K562 (cell line): ENCODE measurements around the gene PLAAT5. TPM values are rescaled to one million over a fixed set of nuclear protein-coding genes. Genes with fewer than 3 reads are reported as not detected.
A peak's percentile ranks its signal among the peaks of the same experiment; 100 is the strongest.

Source experiments
- CBFB ChIP-seq: sonication (generic); formaldehyde crosslinking; IDR thresholded peaks from 2 replicates; pipeline ENCODE4 v1.4.0; 2020; ENCODE audit warnings: mild to moderate bottlenecking, missing genetic modification reagents
- CCNT2 ChIP-seq: IDR thresholded peaks from 2 replicates; pipeline ENCODE4 v1.6.1; 2011; ENCODE audit warnings: borderline replicate concordance, low read depth, mild to moderate bottlenecking, moderate library complexity, mixed read lengths, low read length; ENCODE audit not compliant: insufficient read length; ENCODE audit errors: extremely low read depth
- DNMT1 ChIP-seq: fragments of 450-650 bp; IDR thresholded peaks from 2 replicates; pipeline ENCODE4 v1.6.1; 2016; ENCODE audit warnings: antibody characterized with exemption, mild to moderate bottlenecking
- FOXA1 ChIP-seq: fragments of 450-650 bp; IDR thresholded peaks from 2 replicates; pipeline ENCODE4 v1.6.1; 2016; ENCODE audit warnings: mild to moderate bottlenecking, borderline replicate concordance
- FOXA3 ChIP-seq, 2 experiments: fragments of 450-650 bp in 1 of 2; sonication (generic) in 1 of 2; formaldehyde crosslinking; IDR thresholded peaks in 1 of 2; conservative IDR thresholded peaks in 1 of 2; 2 replicates each; pipeline versions ENCODE4 v1.4.0 to v1.8.0; 2020 to 2022; ENCODE audit warnings: mild to moderate bottlenecking in 2 of 2, missing genetic modification reagents in 1 of 2
- FOXM1 ChIP-seq, 2 experiments: fragments of 450-650 bp in 1 of 2; sonication (generic) in 1 of 2; formaldehyde crosslinking in 1 of 2; IDR thresholded peaks; 2 replicates each; pipeline versions ENCODE4 v1.6.1 to v1.9.0; 2017 to 2022; ENCODE audit warnings: low read depth in 2 of 2, mild to moderate bottlenecking in 2 of 2, missing genetic modification reagents in 1 of 2, moderate library complexity in 1 of 2
- HMGN3 ChIP-seq: IDR thresholded peaks from 2 replicates; pipeline ENCODE4 v1.6.1; 2011; ENCODE audit warnings: borderline replicate concordance, low read depth, mild to moderate bottlenecking, mixed read lengths, low read length; ENCODE audit not compliant: insufficient read length; ENCODE audit errors: extremely low read depth
- HNRNPLL ChIP-seq: fragments of 200-400 bp; formaldehyde crosslinking; IDR thresholded peaks from 2 replicates; pipeline ENCODE4 v1.6.1; 2017; ENCODE audit warnings: low read length, low read depth, mild to moderate bottlenecking; ENCODE audit not compliant: poor library complexity, severe bottlenecking
- KDM1A ChIP-seq, 2 experiments: fragments of 450-650 bp; IDR thresholded peaks; 2 replicates each; pipeline ENCODE4 v1.6.1; 2016; ENCODE audit warnings: mild to moderate bottlenecking in 2 of 2
- KHSRP ChIP-seq: fragments of 450-650 bp; IDR thresholded peaks from 2 replicates; pipeline ENCODE4 v1.6.1; 2017
- KLF10 ChIP-seq: fragments of 250-450 bp; sonication (Bioruptor Pico); IDR thresholded peaks from 2 replicates; pipeline ENCODE4 v1.6.1; 2021; ENCODE audit warnings: matching md5 sums
- LEF1 ChIP-seq: fragments of 450-650 bp; IDR thresholded peaks from 2 replicates; pipeline ENCODE4 v1.6.1; 2016; ENCODE audit warnings: mild to moderate bottlenecking
- MAZ ChIP-seq, 2 experiments: fragments of 450-650 bp in 1 of 2; sonication (generic) in 1 of 2; formaldehyde crosslinking; IDR thresholded peaks in 1 of 2; conservative IDR thresholded peaks in 1 of 2; 2 replicates each; pipeline versions ENCODE4 v1.4.0 to v1.5.0; 2020; ENCODE audit warnings: mild to moderate bottlenecking in 1 of 2, missing genetic modification reagents in 1 of 2
- RBFOX2 ChIP-seq: fragments of 200-400 bp; formaldehyde crosslinking; IDR thresholded peaks from 2 replicates; pipeline ENCODE4 v1.6.1; 2017; ENCODE audit warnings: low read depth, mild to moderate bottlenecking, low read length, moderate library complexity
- RCOR1 ChIP-seq, 2 experiments: IDR thresholded peaks; 2 replicates each; pipeline ENCODE4 v1.6.1; 2012; ENCODE audit warnings: low read depth in 2 of 2, low read length in 2 of 2, borderline replicate concordance in 1 of 2, improper control_type of control experiment in 1 of 2
- SRSF9 ChIP-seq: fragments of 200-400 bp; formaldehyde crosslinking; IDR thresholded peaks from 2 replicates; pipeline ENCODE4 v1.6.1; 2017; ENCODE audit warnings: low read depth, low read length, borderline replicate concordance
- TAF15 ChIP-seq: fragments of 200-400 bp; formaldehyde crosslinking; IDR thresholded peaks from 2 replicates; pipeline ENCODE4 v1.6.1; 2017; ENCODE audit warnings: mild to moderate bottlenecking, low read depth, low read length, moderate library complexity
- ZNF384 ChIP-seq: IDR thresholded peaks from 2 replicates; pipeline ENCODE4 v1.6.1; 2012; ENCODE audit warnings: low read depth, low read length, improper control_type of control experiment
- ZNF76 ChIP-seq: fragments of 250-450 bp; sonication (Bioruptor Pico); IDR thresholded peaks from 2 replicates; pipeline ENCODE4 v1.4.0; 2020; ENCODE audit warnings: mild to moderate bottlenecking, moderate library complexity, borderline replicate concordance
- polyA plus RNA-seq, 8 experiments: library from polyadenylated mRNA; depleted of rRNA in 4 of 8; stranded (reverse) in 5 of 8; unstranded in 3 of 8; fragments of >200 nt; fragmentation: Nextera tagmentation in 2 of 8; fragmentation: Illumina TruSeq in 1 of 8; extraction: Ambion mirVana in 2 of 8; extraction: Trizol in 1 of 8; gene quantifications; 2 replicates each; pipeline versions ENCODE4 v1.2.1 to v1.2.3, GENCODE V29; 2011 to 2014; ENCODE audit warnings: inconsistent platforms in 1 of 8, missing spikeins in 1 of 8
- total RNA-seq, 7 experiments: library from RNA; depleted of rRNA in 6 of 7; stranded (reverse); fragments of >200 nt in 6 of 7; fragmentation: Illumina TruSeq in 2 of 7; extraction: Trizol in 2 of 7; gene quantifications; 2 replicates each; pipeline versions ENCODE4 v1.2.1 to v1.2.3, GENCODE V29; 2011 to 2021; ENCODE audit warnings: low replicate concordance in 1 of 7
- TF ChIP-seq, protein P1 (sequence below): fragments of 250-450 bp; sonication (Bioruptor Pico); IDR thresholded peaks from 2 replicates; pipeline ENCODE4 v1.8.0; 2022; ENCODE audit warnings: inconsistent platforms, mild to moderate bottlenecking, moderate library complexity, borderline replicate concordance
- TF ChIP-seq, protein P2 (sequence below): fragments of 250-450 bp; sonication (Bioruptor Pico); IDR thresholded peaks from 2 replicates; pipeline ENCODE4 v1.5.1; 2021; ENCODE audit warnings: mild to moderate bottlenecking
- TF ChIP-seq, protein P3 (sequence below): IDR thresholded peaks from 2 replicates; pipeline ENCODE4 v1.6.1; 2012; ENCODE audit warnings: low read depth, low read length, improper control_type of control experiment, borderline replicate concordance
- TF ChIP-seq, protein P4 (sequence below): fragments of 250-450 bp; sonication (Bioruptor Pico); IDR thresholded peaks from 2 replicates; pipeline ENCODE4 v1.4.0; 2020

PLAAT5 gene
- total and polyA plus RNA-seq, 9 of the 15 experiments (the other 6 are each of a cell fraction or from before 2014, with no cell fraction given), result not detected

DNA sequence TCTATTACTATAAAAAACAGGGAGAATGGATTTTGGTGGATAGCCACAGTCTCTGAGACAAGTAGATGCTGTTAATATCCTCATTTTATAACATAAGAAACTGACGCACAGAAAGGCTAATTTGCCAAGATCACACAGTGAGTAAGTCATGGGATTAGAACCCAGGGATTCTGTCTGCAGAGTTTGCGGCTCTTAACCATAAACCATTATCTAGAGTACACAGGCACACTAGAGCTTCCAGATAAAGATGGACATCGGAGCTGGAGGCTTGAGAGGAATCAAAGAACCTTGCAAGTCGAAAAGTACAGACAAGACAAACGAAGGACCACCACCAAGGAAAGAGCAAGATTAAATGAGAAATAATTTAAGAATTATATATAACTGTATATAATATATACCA, 26.2 kb upstream of the PLAAT5 start (continued):
- TF ChIP-seq MAZ (CRISPR knock-in tag; conservative IDR thresholded peaks at IDR 0.05 in 1 of 2, IDR thresholded peaks at IDR 0.05 in 1 of 2), result peak in 1 of 2 experiments; percentile 58; a peak in 2 of 4 replicates
- TF ChIP-seq RBFOX2, result no peak
- peak; percentile 47 for TF ChIP-seq CCNT2
- TF ChIP-seq SRSF9, result no peak
- peak; percentile 85 to 91; a peak in 3 of 4 replicates for TF ChIP-seq FOXA3 (CRISPR knock-in tag; conservative IDR thresholded peaks at IDR 0.05 in 1 of 2, IDR thresholded peaks at IDR 0.05 in 1 of 2)
- no peak for TF ChIP-seq TAF15
- no peak for TF ChIP-seq ZNF76 (CRISPR knock-in tag)
- no peak for TF ChIP-seq DNMT1
- peak; percentile 85 for TF ChIP-seq FOXM1 (IDR thresholded peaks at IDR 0.05; ENCODE audit: low read depth)
- TF ChIP-seq FOXM1 (CRISPR knock-in tag; IDR thresholded peaks at IDR 0.05; ENCODE audit: low read depth), result no peak
- no peak for TF ChIP-seq FOXA1
- TF ChIP-seq, protein P1, sequence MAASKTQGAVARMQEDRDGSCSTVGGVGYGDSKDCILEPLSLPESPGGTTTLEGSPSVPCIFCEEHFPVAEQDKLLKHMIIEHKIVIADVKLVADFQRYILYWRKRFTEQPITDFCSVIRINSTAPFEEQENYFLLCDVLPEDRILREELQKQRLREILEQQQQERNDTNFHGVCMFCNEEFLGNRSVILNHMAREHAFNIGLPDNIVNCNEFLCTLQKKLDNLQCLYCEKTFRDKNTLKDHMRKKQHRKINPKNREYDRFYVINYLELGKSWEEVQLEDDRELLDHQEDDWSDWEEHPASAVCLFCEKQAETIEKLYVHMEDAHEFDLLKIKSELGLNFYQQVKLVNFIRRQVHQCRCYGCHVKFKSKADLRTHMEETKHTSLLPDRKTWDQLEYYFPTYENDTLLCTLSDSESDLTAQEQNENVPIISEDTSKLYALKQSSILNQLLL (CRISPR knock-in tag), result no peak
- TF ChIP-seq, protein P2, sequence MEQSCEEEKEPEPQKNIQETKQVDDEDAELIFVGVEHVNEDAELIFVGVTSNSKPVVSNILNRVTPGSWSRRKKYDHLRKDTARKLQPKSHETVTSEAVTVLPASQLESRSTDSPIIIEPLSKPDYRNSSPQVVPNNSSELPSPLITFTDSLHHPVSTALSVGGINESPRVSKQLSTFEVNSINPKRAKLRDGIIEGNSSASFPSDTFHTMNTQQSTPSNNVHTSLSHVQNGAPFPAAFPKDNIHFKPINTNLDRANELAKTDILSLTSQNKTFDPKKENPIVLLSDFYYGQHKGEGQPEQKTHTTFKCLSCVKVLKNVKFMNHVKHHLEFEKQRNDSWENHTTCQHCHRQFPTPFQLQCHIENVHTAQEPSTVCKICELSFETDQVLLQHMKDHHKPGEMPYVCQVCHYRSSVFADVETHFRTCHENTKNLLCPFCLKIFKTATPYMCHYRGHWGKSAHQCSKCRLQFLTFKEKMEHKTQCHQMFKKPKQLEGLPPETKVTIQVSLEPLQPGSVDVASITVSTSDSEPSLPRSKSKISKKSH (CRISPR knock-in tag), result no peak
- TF ChIP-seq, protein P3, sequence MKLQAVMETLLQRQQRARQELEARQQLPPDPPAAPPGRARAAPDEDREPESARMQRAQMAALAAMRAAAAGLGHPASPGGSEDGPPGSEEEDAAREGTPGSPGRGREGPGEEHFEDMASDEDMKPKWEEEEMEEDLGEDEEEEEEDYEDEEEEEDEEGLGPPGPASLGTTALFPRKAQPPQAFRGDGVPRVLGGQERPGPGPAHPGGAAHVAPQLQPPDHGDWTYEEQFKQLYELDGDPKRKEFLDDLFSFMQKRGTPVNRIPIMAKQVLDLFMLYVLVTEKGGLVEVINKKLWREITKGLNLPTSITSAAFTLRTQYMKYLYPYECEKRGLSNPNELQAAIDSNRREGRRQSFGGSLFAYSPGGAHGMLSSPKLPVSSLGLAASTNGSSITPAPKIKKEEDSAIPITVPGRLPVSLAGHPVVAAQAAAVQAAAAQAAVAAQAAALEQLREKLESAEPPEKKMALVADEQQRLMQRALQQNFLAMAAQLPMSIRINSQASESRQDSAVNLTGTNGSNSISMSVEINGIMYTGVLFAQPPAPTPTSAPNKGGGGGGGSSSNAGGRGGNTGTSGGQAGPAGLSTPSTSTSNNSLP, result peak; percentile 86; the same call in 1 of the 2 replicates
- peak; percentile 88 to 90 for TF ChIP-seq KDM1A (IDR thresholded peaks at IDR 0.05)
- TF ChIP-seq, protein P4, sequence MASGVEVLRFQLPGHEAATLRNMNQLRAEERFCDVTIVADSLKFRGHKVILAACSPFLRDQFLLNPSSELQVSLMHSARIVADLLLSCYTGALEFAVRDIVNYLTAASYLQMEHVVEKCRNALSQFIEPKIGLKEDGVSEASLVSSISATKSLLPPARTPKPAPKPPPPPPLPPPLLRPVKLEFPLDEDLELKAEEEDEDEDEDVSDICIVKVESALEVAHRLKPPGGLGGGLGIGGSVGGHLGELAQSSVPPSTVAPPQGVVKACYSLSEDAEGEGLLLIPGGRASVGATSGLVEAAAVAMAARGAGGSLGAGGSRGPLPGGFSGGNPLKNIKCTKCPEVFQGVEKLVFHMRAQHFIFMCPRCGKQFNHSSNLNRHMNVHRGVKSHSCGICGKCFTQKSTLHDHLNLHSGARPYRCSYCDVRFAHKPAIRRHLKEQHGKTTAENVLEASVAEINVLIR (CRISPR knock-in tag), result no peak
- TF ChIP-seq KLF10 (CRISPR knock-in tag), result no peak
- no peak for TF ChIP-seq ZNF384
- peak; percentile 64 for TF ChIP-seq HNRNPLL
- TF ChIP-seq HMGN3, result no peak
- peak; percentile 82; the same call in 1 of the 2 replicates for TF ChIP-seq LEF1
- TF ChIP-seq KHSRP, result no peak
- TF ChIP-seq RCOR1 (IDR thresholded peaks at IDR 0.05; ENCODE audit: borderline replicate concordance in 1 of 2, low read depth in 2 of 2, low read length in 2 of 2), result peak; percentile 81 to 95; a peak in 3 of 4 replicates
- TF ChIP-seq CBFB, result no peak
